WERI-Rb-1 (cell line): ENCODE measurements around the gene ADGRE2.

Experiments used
- DNase-seq: peaks from one replicate; pipeline ENCODE4 v3.0.0-alpha.2; 2020
- H3K27ac ChIP-seq: fragments of 250-450 bp; sonication (Bioruptor Pico); 2 replicates; pipeline ENCODE4 v1.5.1; 2020; ENCODE audit warnings: mild to moderate bottlenecking, moderate library complexity
- H3K27me3 ChIP-seq: fragments of 250-450 bp; sonication (Bioruptor Pico); 2 replicates; pipeline ENCODE4 v1.5.1; 2021; ENCODE audit warnings: mild to moderate bottlenecking, low read depth, moderate library complexity; ENCODE audit not compliant: insufficient read depth, severe bottlenecking
- H3K36me3 ChIP-seq: fragments of 250-450 bp; sonication (Bioruptor Pico); 2 replicates; pipeline ENCODE4 v1.5.1; 2020; ENCODE audit warnings: mild to moderate bottlenecking, moderate library complexity
- H3K4me3 ChIP-seq: 2 replicates; pipeline ENCODE4 v1.5.1; 2011; ENCODE audit warnings: low read depth, mild to moderate bottlenecking, control low read depth, low read length
- H3K9me3 ChIP-seq: fragments of 250-450 bp; sonication (Bioruptor Pico); 2 replicates; pipeline ENCODE4 v1.5.1; 2021; ENCODE audit warnings: mild to moderate bottlenecking, moderate library complexity; ENCODE audit not compliant: severe bottlenecking
- CTCF ChIP-seq: IDR thresholded peaks from 2 replicates; pipeline ENCODE4 v1.5.1; 2011; ENCODE audit warnings: low read depth, mild to moderate bottlenecking, control low read depth, inconsistent platforms, low read length

ADGRE2 gene

GRCh38 chr19:14704450-14704849, 73.9 kb downstream of the ADGRE2 start:
- Histone ChIP-seq H3K36me3 (peaks cover 25% of the 10 kb centered on the region), H3K4me3 (no peak overlapping the region), H3K27me3 (no peaks in the 10 kb centered on the region), H3K27ac (no peak overlapping the region), H3K9me3 (no peaks in the 10 kb centered on the region)
- no peak for TF ChIP-seq CTCF
- no peak for DNase-seq

GRCh38 chr19:14703833-14704232, 74.5 kb downstream of the ADGRE2 start:
- H3K9me3 ChIP-seq, result no peaks in the 10 kb centered on the region
- H3K27me3 ChIP-seq, result no peaks in the 10 kb centered on the region
- H3K27ac ChIP-seq, result no peak overlapping the region
- no peak overlapping the region for H3K4me3 ChIP-seq
- DNase-seq, result no peak
- H3K36me3 ChIP-seq, result peaks cover 25% of the 10 kb centered on the region
- TF ChIP-seq CTCF, result no peak

GRCh38 chr19:14700711-14701375, 77.5 kb downstream of the ADGRE2 start:
- TF ChIP-seq CTCF, result no peak
- DNase-seq, result no peak
- H3K27ac ChIP-seq, result no peak overlapping the region
- no peaks in the 10 kb centered on the region for H3K27me3 ChIP-seq
- peaks cover 19% of the 10 kb centered on the region for H3K36me3 ChIP-seq
- H3K4me3 ChIP-seq, result no peak overlapping the region
- H3K9me3 ChIP-seq, result no peaks in the 10 kb centered on the region

GRCh38 chr19:14699641-14700040, 78.7 kb downstream of the ADGRE2 start:
- H3K36me3 ChIP-seq, result peaks cover 19% of the 10 kb centered on the region
- no peak for DNase-seq
- TF ChIP-seq CTCF, result no peak
- H3K27me3 ChIP-seq, result no peaks in the 10 kb centered on the region
- H3K9me3 ChIP-seq, result no peaks in the 10 kb centered on the region
- H3K27ac ChIP-seq, result no peak overlapping the region
- H3K4me3 ChIP-seq, result no peak overlapping the region

GRCh38 chr19:14695471-14695870, 82.9 kb downstream of the ADGRE2 start:
- Histone ChIP-seq H3K36me3 (peaks cover 7% of the 10 kb centered on the region), H3K27me3 (no peaks in the 10 kb centered on the region), H3K4me3 (no peak overlapping the region), H3K9me3 (no peaks in the 10 kb centered on the region), H3K27ac (no peak overlapping the region)
- DNase-seq, result no peak
- TF ChIP-seq CTCF, result no peak
